ENCODE measurements around the gene PRCD.
A peak's percentile ranks its signal among the peaks of the same experiment; 100 is the strongest.
"Not testable (repeated sequence)": the region's sequence is repeated elsewhere in the genome, so short reads cannot be mapped to it uniquely, and the experiment has no call there.

PRCD gene

GRCh38 chr17:76502341-76503211, 37.3 kb upstream of the PRCD start:
- no peak for DNase-seq (ENCODE audit: extremely low read depth in 1 of 2, low read depth in 1 of 2)

- no peak for DNase-seq (ENCODE audit: extremely low read depth in 1 of 2, low read depth in 1 of 2)
Measured at GRCh38 chr17:76504117-76504516, 35.7 kb upstream of the PRCD start.

- DNase-seq (ENCODE audit: extremely low read depth in 1 of 2, low read depth in 1 of 2), result peak; percentile 69 to 73
Measured at GRCh38 chr17:76506408-76507345, 33.2 kb upstream of the PRCD start.

- DNase-seq (ENCODE audit: extremely low read depth in 1 of 2, low read depth in 1 of 2), result not testable (repeated sequence)
Measured at GRCh38 chr17:76508472-76509063, 31.3 kb upstream of the PRCD start.

GRCh38 chr17:76510831-76511244, 29.0 kb upstream of the PRCD start:
- no peak for DNase-seq (ENCODE audit: extremely low read depth in 1 of 2, low read depth in 1 of 2)

GRCh38 chr17:76511668-76512365, 28.0 kb upstream of the PRCD start:
- DNase-seq (ENCODE audit: extremely low read depth in 1 of 2, low read depth in 1 of 2), result no peak

- DNase-seq (ENCODE audit: extremely low read depth in 1 of 2, low read depth in 1 of 2), result no peak
Measured at GRCh38 chr17:76512366-76513305, 27.2 kb upstream of the PRCD start.

GRCh38 chr17:76513306-76513692, 26.5 kb upstream of the PRCD start:
- no peak for DNase-seq (ENCODE audit: extremely low read depth in 1 of 2, low read depth in 1 of 2)

GRCh38 chr17:76514355-76514754, 25.5 kb upstream of the PRCD start:
- not testable (repeated sequence) for DNase-seq (ENCODE audit: extremely low read depth in 1 of 2, low read depth in 1 of 2)

GRCh38 chr17:76515274-76515949, 24.4 kb upstream of the PRCD start:
- peak; percentile 76 to 92 for DNase-seq (ENCODE audit: extremely low read depth in 1 of 2, low read depth in 1 of 2)

GRCh38 chr17:76517638-76518038, 22.2 kb upstream of the PRCD start:
- DNase-seq (ENCODE audit: extremely low read depth in 1 of 2, low read depth in 1 of 2), result no peak

GRCh38 chr17:76519048-76519966, 20.5 kb upstream of the PRCD start:
- DNase-seq (ENCODE audit: extremely low read depth in 1 of 2, low read depth in 1 of 2), result no peak

GRCh38 chr17:76521262-76521661, 18.6 kb upstream of the PRCD start:
- DNase-seq (ENCODE audit: extremely low read depth in 1 of 2, low read depth in 1 of 2), result no peak

GRCh38 chr17:76521683-76522082, 18.2 kb upstream of the PRCD start:
- DNase-seq (ENCODE audit: extremely low read depth in 1 of 2, low read depth in 1 of 2), result not testable (repeated sequence)

GRCh38 chr17:76523084-76524037, 16.5 kb upstream of the PRCD start:
- DNase-seq (ENCODE audit: extremely low read depth in 1 of 2, low read depth in 1 of 2), result peak; percentile 51 to 58

- no peak for DNase-seq (ENCODE audit: extremely low read depth in 1 of 2, low read depth in 1 of 2)
Measured at GRCh38 chr17:76524598-76525512, 15.0 kb upstream of the PRCD start.
